HG03095 (cell line): ENCODE data around the gene TMEM170A.
"Not testable (repeated sequence)": the region's sequence is repeated elsewhere in the genome, so short reads cannot be mapped to it uniquely, and the experiment has no call there.

ENCODE experiments used
- ATAC-seq: cut with Tn5 transposase; IDR thresholded peaks from one replicate; pipeline ENCODE4 v1.9.1; 2021; ENCODE audit warnings: moderate library complexity; ENCODE audit not compliant: unreplicated experiment

The TMEM170A gene

GRCh38 chr16:75456971-75457370 is 7.5 kb downstream of the TMEM170A start:
- ATAC-seq = no peak

- not testable (repeated sequence) for ATAC-seq
These were observed 8.0 kb downstream of the TMEM170A start for GRCh38 chr16:75456486-75456885.

GRCh38 chr16:75455677-75456076 is 8.8 kb downstream of the TMEM170A start:
- no peak for ATAC-seq

- ATAC-seq = no peak
These were observed 11.9 kb downstream of the TMEM170A start for GRCh38 chr16:75452464-75453190.

- no peak for ATAC-seq
These were observed 18.1 kb downstream of the TMEM170A start for GRCh38 chr16:75446416-75446815.

GRCh38 chr16:75445298-75445697 is 19.2 kb downstream of the TMEM170A start:
- ATAC-seq = no peak

GRCh38 chr16:75443298-75443697 is 21.2 kb downstream of the TMEM170A start:
- ATAC-seq = no peak

- peak; percentile 56 for ATAC-seq
These were observed 30.6 kb downstream of the TMEM170A start for GRCh38 chr16:75433732-75434413.

GRCh38 chr16:75432828-75433731 is 31.4 kb downstream of the TMEM170A start, which contains the start of gene CFDP1:
Gene CFDP1, minus strand, starts transcription at chr16:75433503. Its CDS starts 151 bp downstream, at chr16:75433352.
- ATAC-seq = peak; percentile 91

- ATAC-seq = no peak
These were observed 34.7 kb downstream of the TMEM170A start for GRCh38 chr16:75429621-75430403.

- ATAC-seq = not testable (repeated sequence)
These were observed 38.0 kb downstream of the TMEM170A start for GRCh38 chr16:75426524-75426923.

- not testable (repeated sequence) for ATAC-seq
These were observed 40.3 kb downstream of the TMEM170A start for GRCh38 chr16:75424105-75424762.

GRCh38 chr16:75423723-75424104 is 40.8 kb downstream of the TMEM170A start:
- ATAC-seq = no peak

GRCh38 chr16:75421820-75422126 is 42.7 kb downstream of the TMEM170A start:
- ATAC-seq = no peak

- peak; percentile 82 for ATAC-seq
These were observed 43.3 kb downstream of the TMEM170A start for GRCh38 chr16:75420987-75421819.

GRCh38 chr16:75416904-75417565 is 47.5 kb downstream of the TMEM170A start:
- no peak for ATAC-seq

GRCh38 chr16:75415169-75415905 is 49.2 kb downstream of the TMEM170A start:
- no peak for ATAC-seq

GRCh38 chr16:75413951-75414350 is 50.5 kb downstream of the TMEM170A start:
- no peak for ATAC-seq
